IPS-15b (cell line): ENCODE data around the gene RMC1.

Source experiments
- H3K27me3 ChIP-seq: one replicate; pipeline ENCODE4 v1.6.1; 2013; ENCODE audit warnings: low read length; ENCODE audit not compliant: control insufficient read depth, insufficient read depth
- H3K36me3 ChIP-seq: one replicate; pipeline ENCODE4 v1.6.1; 2013; ENCODE audit warnings: low read length; ENCODE audit not compliant: control insufficient read depth, insufficient read depth
- H3K4me1 ChIP-seq: one replicate; pipeline ENCODE4 v1.6.1; 2013; ENCODE audit warnings: mild to moderate bottlenecking, low read length; ENCODE audit not compliant: control insufficient read depth, insufficient read depth
- H3K4me3 ChIP-seq: one replicate; pipeline ENCODE4 v1.5.1; 2013; ENCODE audit warnings: low read depth, low read length
- H3K9ac ChIP-seq: one replicate; pipeline ENCODE4 v1.6.1; 2013; ENCODE audit warnings: low read depth, mild to moderate bottlenecking, low read length
- H3K9me3 ChIP-seq: one replicate; pipeline ENCODE4 v1.6.1; 2013; ENCODE audit warnings: mild to moderate bottlenecking, low read length; ENCODE audit not compliant: control insufficient read depth, insufficient read depth

RMC1 gene

DNA sequence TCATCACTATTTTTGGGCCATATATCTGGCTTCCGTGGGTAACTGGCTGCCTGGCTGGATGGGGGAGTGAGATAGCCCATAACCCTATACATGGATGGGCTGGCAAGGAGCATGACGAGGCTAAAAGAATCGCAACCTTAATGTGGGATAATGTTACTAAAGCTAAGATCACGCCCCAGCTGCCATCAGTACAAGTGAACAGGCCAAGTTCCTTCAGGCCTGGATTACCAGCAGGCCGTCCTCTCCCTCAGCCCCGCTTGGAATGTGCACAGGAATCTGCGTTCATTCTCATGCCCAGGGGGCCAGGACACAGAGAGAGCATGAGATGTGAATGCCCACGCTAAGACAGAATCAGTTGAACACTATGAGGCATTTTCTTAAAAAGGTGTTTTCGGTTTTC is 34.7 kb downstream of the RMC1 start:
- Histone ChIP-seq H3K9me3 (no peaks in the 10 kb centered on the region), H3K27me3 (no peaks in the 10 kb centered on the region), H3K4me1 (no peaks in the 10 kb centered on the region), H3K9ac (no peak overlapping the region), H3K36me3 (peaks cover 63% of the 10 kb centered on the region), H3K4me3 (no peak overlapping the region)

DNA sequence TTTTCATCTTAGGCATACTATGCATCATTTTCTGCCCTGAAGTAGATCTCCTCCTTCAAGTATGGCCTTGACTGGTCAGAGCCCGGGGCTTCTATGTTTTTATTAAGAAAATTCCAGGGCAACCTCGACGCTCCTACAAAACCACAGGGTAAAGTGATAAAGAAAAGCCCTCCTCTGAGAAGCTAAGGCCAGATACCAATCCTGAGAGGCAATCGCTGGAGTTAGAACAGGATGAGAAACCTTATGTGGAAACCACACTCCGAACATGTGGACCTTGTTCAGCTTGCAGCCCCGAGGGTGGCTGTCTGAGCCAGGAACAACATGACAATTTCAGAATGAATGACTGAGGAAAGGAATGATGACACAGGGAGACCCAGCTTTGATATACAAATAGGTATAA is 35.6 kb downstream of the RMC1 start:
- Histone ChIP-seq H3K36me3 (peaks cover 67% of the 10 kb centered on the region), H3K27me3 (no peaks in the 10 kb centered on the region), H3K9ac (no peak overlapping the region), H3K4me1 (no peaks in the 10 kb centered on the region), H3K9me3 (no peaks in the 10 kb centered on the region), H3K4me3 (no peak overlapping the region)

DNA sequence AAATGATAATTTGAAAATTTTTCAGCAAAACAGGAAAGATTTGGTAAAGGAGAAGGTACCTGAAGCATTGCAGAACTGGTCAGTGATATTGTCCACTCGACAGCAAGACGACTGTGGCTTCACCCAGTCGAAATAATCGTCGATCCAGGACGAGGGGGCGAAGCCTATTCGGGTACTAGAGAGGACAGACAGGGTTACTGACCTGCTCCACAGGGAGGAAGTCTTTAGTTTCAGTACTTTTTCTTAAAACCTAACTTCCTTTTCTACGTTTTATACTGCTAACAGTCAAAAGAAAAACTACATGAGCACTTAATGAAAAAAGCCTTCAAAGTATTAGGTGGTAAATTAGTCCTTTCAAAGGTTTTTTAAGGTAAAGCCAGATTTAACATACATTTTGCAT is 36.0 kb downstream of the RMC1 start:
- H3K36me3 ChIP-seq: peaks cover 66% of the 10 kb centered on the region
- no peaks in the 10 kb centered on the region for H3K27me3 ChIP-seq

DNA sequence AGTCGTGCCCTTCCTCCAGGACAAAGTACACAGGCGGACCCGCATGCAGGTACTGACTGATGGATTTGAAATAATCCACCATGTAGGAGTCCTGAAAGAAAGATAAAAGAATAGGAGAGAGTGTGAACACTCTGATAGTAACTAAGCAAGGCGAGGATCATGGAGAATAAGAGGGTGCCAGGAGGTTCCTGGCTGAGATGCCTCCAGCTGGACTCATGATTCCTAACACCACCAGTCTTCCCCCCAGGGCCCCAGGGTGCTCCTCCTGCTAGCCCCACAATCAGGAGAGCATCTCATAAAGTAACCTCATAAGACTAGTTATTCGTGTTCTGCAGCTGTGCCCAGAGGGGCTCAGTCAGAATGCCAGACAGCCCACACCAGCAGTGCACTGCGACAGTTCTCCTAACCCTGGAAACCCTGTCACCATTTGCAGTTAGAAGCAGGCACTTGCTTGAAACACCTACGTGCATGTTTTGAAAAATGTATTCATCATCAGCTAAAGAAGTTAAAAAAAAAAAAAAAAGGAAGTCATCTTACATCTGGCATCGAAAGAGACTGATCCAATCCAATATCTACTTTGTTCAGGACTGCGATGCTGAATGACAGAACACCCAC is 36.7 kb downstream of the RMC1 start:
- Histone ChIP-seq H3K9ac (no peak overlapping the region), H3K27me3 (no peaks in the 10 kb centered on the region), H3K4me3 (no peak overlapping the region), H3K4me1 (no peaks in the 10 kb centered on the region), H3K9me3 (no peaks in the 10 kb centered on the region), H3K36me3 (peaks cover 62% of the 10 kb centered on the region)

More for the DNA sequence above, 36.0 kb downstream of the RMC1 start:
- no peak overlapping the region for H3K9ac ChIP-seq
- H3K4me3 ChIP-seq: no peak overlapping the region
- no peaks in the 10 kb centered on the region for H3K9me3 ChIP-seq
- H3K4me1 ChIP-seq: no peaks in the 10 kb centered on the region

DNA sequence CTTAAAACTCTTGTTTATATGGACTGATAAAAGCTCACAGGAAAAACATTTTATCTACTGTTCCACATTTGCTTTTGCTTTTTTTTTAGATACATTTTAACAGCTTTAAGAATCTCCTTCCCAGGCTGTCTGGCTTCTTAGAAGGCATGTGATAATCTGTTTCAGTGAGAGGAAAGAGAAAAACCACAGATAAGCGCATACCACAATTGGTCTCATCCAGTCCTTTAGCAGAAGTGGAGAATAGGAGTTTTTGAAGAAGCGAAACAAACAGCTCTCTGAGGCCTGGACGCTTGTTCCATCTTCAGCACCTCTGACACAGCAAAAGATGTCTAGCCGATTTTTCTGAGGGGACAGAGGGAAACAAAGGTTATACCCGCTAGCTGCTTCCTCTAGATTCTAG is 37.6 kb downstream of the RMC1 start:
- H3K36me3 ChIP-seq: peaks cover 56% of the 10 kb centered on the region
- H3K9ac ChIP-seq: no peak overlapping the region
- no peaks in the 10 kb centered on the region for H3K9me3 ChIP-seq
- no peak overlapping the region for H3K4me3 ChIP-seq
- H3K27me3 ChIP-seq: no peaks in the 10 kb centered on the region
- H3K4me1 ChIP-seq: no peaks in the 10 kb centered on the region

DNA sequence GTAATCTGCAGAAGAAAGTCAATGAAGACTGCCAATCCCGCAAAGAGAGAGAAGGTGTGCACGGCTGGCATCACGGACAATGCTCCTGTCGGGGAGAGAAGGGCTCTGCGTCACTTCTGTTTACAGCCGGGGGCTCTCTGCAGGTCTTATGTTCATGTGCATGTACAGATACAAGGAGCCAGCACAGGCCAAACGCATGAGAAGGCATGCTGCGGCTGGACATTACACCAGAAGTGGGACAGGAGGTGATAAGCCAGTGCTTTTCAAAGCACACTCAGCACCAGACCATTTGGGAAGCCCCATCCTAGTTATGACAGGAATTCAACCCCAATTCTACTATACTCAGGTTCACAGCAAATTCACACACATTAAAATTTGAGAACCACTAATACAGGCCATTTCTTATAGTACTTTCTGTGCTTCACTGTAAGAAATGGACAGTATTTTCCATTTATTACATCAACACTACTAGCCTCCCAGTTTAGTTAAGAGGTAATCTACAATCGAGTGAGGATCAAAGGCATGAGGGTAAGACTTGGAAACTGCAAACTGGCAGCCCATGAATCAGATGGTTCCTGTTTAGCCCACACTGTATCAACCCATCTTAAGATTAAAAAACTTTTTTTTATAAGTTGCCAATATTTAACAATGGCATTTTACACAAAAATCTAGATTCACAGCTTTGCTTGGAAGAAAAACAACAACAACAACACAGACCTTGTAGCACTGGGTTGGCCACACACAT is 38.2 kb downstream of the RMC1 start:
- peaks cover 53% of the 10 kb centered on the region for H3K36me3 ChIP-seq
- H3K4me1 ChIP-seq: no peaks in the 10 kb centered on the region
- no peaks in the 10 kb centered on the region for H3K27me3 ChIP-seq
- no peak overlapping the region for H3K9ac ChIP-seq
- H3K4me3 ChIP-seq: no peak overlapping the region
- H3K9me3 ChIP-seq: no peaks in the 10 kb centered on the region

DNA sequence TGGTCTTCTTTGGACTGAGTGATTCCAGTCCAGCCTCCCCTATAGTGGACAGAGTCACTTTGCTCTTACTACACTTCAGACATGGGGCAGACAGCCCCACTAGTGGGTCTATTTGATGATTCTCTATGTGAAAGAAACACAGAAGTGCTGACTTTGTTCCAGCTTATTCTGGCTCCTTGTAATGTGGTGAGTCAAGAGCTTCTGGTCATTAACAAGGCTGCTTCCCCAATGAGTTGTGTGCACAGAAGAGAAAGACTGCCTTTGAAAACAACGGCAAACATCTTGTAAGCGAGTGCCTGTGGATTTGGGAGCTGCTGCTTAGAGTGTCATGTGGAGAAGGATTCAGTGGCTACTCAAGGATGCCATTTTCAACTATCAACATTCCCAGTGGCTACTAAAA is 39.1 kb downstream of the RMC1 start:
- Histone ChIP-seq H3K36me3 (peaks cover 51% of the 10 kb centered on the region), H3K4me1 (no peaks in the 10 kb centered on the region), H3K9ac (no peak overlapping the region), H3K4me3 (no peak overlapping the region), H3K9me3 (no peaks in the 10 kb centered on the region), H3K27me3 (no peaks in the 10 kb centered on the region)

DNA sequence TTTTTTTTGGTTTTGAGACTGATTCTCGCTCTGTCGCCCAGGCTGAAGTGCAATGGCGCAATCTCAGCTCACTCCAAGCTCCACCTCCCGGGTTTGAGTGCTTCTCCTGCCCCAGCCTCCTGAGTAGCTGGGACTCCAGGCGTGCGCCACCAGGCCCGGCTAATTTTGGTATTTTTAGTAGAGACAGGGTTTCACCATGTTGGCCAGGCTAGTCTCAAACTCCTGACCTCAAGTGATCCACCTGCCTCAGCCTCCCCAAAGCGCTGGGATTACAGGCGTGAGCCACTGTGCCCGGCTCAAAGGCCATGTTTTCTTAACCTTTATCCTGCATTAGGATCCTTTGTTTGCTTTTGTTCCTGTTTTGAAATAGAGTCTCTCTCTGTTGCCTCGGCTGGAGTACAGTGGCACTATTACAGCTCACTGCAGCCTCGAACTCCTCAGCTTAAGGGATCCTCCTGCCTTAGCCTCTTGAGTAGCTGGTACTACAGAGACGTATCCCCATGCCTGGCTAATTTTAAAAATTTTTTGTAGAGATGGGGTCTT is 42.0 kb downstream of the RMC1 start:
- no peak overlapping the region for H3K4me3 ChIP-seq
- H3K27me3 ChIP-seq: no peaks in the 10 kb centered on the region
- peaks cover 37% of the 10 kb centered on the region for H3K36me3 ChIP-seq
- H3K9ac ChIP-seq: no peak overlapping the region
- no peaks in the 10 kb centered on the region for H3K4me1 ChIP-seq
- no peaks in the 10 kb centered on the region for H3K9me3 ChIP-seq

DNA sequence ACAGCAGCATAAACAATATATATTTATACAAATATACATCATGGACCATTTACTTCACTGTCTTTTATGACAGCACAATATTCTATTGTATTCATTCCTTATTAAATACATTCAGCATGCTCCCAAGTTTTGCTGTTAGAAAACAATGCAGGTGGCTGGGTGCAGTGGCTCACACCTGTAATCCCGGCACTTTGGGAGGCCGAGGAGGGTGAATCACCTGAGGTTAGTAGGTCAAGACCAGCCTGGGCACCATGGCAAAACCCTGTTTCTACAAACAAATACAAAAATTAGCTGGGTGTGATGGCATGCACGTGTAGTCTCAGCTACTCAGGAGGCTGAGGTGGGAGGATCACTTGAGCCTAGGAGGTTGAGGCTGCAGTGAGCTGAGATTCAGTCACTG is 44.0 kb downstream of the RMC1 start:
- Histone ChIP-seq H3K27me3 (no peaks in the 10 kb centered on the region), H3K9me3 (no peaks in the 10 kb centered on the region), H3K36me3 (peaks cover 32% of the 10 kb centered on the region), H3K4me3 (no peak overlapping the region), H3K9ac (no peak overlapping the region), H3K4me1 (no peaks in the 10 kb centered on the region)

DNA sequence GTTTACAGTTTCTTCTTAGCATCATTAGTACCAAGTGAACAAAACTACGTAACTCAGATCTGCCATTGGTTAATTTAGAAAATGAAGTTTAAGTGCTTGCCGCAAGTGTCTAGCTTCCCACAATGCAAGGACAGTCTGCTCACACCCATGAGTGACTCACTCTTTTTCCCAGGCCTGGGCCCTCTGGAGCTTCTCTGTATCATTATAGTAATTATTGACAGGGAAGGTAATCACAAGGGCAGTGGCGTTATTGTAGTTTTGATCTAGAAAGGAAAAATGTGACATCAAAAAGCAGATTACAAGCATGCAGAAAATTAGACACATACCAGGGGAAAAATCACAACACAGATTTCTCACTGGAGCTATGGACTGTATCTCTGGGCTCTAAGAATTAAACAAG is 44.5 kb downstream of the RMC1 start:
- no peaks in the 10 kb centered on the region for H3K4me1 ChIP-seq
- H3K4me3 ChIP-seq: no peak overlapping the region
- no peaks in the 10 kb centered on the region for H3K9me3 ChIP-seq
- no peak overlapping the region for H3K9ac ChIP-seq
- H3K36me3 ChIP-seq: peaks cover 31% of the 10 kb centered on the region
- no peaks in the 10 kb centered on the region for H3K27me3 ChIP-seq

DNA sequence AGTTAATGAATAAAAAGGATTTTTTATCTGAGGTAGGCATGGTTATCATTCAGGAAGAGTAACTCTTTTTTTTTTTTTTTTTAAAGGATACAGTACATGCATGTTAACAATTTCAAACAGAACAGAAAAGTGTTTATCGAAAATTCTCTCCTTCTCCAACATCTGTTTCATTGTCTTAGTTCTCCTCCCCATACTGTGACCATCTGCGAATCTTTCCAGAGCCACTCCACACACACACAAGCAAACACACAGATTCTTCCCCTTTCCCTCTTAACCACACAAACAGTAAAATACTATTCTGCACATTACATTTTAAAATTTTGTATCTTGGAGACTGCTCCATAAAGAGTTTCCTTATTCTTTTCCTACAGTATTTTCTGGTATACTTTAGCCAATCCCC is 45.0 kb downstream of the RMC1 start:
- Histone ChIP-seq H3K9me3 (no peaks in the 10 kb centered on the region), H3K27me3 (no peaks in the 10 kb centered on the region), H3K4me1 (no peaks in the 10 kb centered on the region), H3K9ac (no peak overlapping the region), H3K36me3 (peaks cover 30% of the 10 kb centered on the region), H3K4me3 (no peak overlapping the region)

DNA sequence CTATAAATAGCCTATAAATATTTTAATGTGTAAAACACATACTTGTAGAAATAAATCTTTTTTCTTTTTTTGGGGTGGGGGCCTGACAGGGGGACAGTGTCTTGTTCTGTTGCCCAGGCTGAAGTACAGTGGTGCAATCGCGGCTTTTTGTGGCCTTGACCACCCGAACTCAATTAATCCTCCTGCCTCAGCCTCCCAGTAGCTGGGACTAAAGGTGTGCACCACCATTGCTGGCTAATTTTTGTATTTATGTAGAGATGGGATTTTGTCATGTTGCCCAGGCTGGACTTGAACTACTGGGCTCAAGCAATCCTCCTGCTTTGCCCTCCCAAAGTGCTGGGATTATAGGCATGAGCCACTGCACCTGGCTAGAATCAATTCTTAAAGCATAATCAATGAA is 45.4 kb downstream of the RMC1 start:
- H3K27me3 ChIP-seq: no peaks in the 10 kb centered on the region
- no peaks in the 10 kb centered on the region for H3K9me3 ChIP-seq
- no peaks in the 10 kb centered on the region for H3K4me1 ChIP-seq
- H3K4me3 ChIP-seq: no peak overlapping the region
- H3K9ac ChIP-seq: no peak overlapping the region
- H3K36me3 ChIP-seq: peaks cover 31% of the 10 kb centered on the region
